Glutamatergic neuron (in vitro differentiated cells): ENCODE data around the gene MCHR1. TPM values are rescaled to one million over a fixed set of nuclear protein-coding genes. Genes with fewer than 3 reads are reported as not detected.
A peak's percentile ranks its signal among the peaks of the same experiment; 100 is the strongest.
"Not testable (repeated sequence)": the region's sequence is repeated elsewhere in the genome, so short reads cannot be mapped to it uniquely, and the experiment has no call there.

Source experiments
- DNase-seq: peaks from one replicate; pipeline ENCODE4 v3.0.0; 2022
- H3K27ac Mint-ChIP-seq: one replicate; pipeline ENCODE4 v1.8.0; 2020; ENCODE audit warnings: mild to moderate bottlenecking, mixed read lengths, inconsistent platforms; ENCODE audit not compliant: unreplicated experiment
- H3K27me3 Mint-ChIP-seq: one replicate; pipeline ENCODE4 v1.8.0; 2020; ENCODE audit warnings: mild to moderate bottlenecking, moderate library complexity, mixed read lengths, inconsistent platforms; ENCODE audit not compliant: unreplicated experiment
- H3K36me3 Mint-ChIP-seq: one replicate; pipeline ENCODE4 v1.8.0; 2020; ENCODE audit warnings: mild to moderate bottlenecking, mixed read lengths, inconsistent platforms; ENCODE audit not compliant: unreplicated experiment
- H3K4me1 Mint-ChIP-seq: one replicate; pipeline ENCODE4 v1.8.0; 2020; ENCODE audit warnings: mild to moderate bottlenecking, low read depth, mixed read lengths, inconsistent platforms; ENCODE audit not compliant: unreplicated experiment
- H3K4me3 Mint-ChIP-seq: one replicate; pipeline ENCODE4 v1.8.0; 2020; ENCODE audit warnings: mild to moderate bottlenecking, mixed read lengths, inconsistent platforms; ENCODE audit not compliant: unreplicated experiment
- H3K9me3 Mint-ChIP-seq: one replicate; pipeline ENCODE4 v1.8.0; 2020; ENCODE audit warnings: mild to moderate bottlenecking, moderate library complexity, mixed read lengths, inconsistent platforms; ENCODE audit not compliant: unreplicated experiment
- total RNA-seq: library from RNA; stranded (reverse); fragmentation: NEBNext Ultra II Directional; extraction: Animal tissue kit (Norgen Biotek cat#: 25700); gene quantifications from one replicate; pipeline ENCODE4 v1.2.1, GENCODE V29; 2021; ENCODE audit not compliant: unreplicated experiment
- TF ChIP-seq, protein P1 (sequence below): fragments of 200-600 bp; sonication (generic); IDR thresholded peaks from one replicate; pipeline ENCODE4 v1.5.0; 2021; ENCODE audit not compliant: partially characterized antibody, unreplicated experiment

Gene MCHR1
- total RNA-seq, 1 donor from 2014 or later: 1.7 TPM

GRCh38 chr22:40674274-40674673 is 5.0 kb upstream of the MCHR1 start:
- Mint-ChIP-seq H3K9me3 (peaks cover 3% of the 10 kb centered on the region), H3K4me3 (no peak overlapping the region), H3K36me3 (no peaks in the 10 kb centered on the region), H3K27me3 (no peaks in the 10 kb centered on the region), H3K4me1 (peaks cover 5% of the 10 kb centered on the region), H3K27ac (no peak overlapping the region)
- TF ChIP-seq, protein P1, sequence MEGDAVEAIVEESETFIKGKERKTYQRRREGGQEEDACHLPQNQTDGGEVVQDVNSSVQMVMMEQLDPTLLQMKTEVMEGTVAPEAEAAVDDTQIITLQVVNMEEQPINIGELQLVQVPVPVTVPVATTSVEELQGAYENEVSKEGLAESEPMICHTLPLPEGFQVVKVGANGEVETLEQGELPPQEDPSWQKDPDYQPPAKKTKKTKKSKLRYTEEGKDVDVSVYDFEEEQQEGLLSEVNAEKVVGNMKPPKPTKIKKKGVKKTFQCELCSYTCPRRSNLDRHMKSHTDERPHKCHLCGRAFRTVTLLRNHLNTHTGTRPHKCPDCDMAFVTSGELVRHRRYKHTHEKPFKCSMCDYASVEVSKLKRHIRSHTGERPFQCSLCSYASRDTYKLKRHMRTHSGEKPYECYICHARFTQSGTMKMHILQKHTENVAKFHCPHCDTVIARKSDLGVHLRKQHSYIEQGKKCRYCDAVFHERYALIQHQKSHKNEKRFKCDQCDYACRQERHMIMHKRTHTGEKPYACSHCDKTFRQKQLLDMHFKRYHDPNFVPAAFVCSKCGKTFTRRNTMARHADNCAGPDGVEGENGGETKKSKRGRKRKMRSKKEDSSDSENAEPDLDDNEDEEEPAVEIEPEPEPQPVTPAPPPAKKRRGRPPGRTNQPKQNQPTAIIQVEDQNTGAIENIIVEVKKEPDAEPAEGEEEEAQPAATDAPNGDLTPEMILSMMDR: no peak
- DNase-seq: no peak

DNA sequence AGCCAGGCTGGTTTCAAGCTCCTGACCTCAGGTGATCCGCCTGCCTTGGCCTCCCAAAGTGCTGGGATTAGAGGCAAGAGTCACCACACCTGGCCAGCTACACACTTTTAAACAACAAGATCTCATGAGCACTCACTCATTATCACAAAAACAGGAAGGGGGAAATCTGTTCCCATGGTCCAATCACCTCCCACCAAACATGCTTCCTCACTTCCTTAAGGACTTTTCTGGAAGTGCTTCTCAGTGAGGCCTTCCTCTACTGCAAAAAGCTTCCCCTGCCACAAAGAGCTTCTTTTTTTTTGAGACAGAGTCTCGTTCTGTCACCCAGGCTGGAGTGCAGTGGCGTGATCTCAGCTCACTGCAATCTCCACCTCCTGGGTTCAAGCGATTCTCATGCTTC is 3.1 kb upstream of the MCHR1 start:
- not testable (repeated sequence) for H3K36me3 Mint-ChIP-seq, H3K27me3 Mint-ChIP-seq, H3K27ac Mint-ChIP-seq, H3K4me3 Mint-ChIP-seq, DNase-seq, H3K9me3 Mint-ChIP-seq
- peaks cover 17% of the 10 kb centered on the region for H3K4me1 Mint-ChIP-seq

- Mint-ChIP-seq H3K9me3 (peaks cover 1% of the 10 kb centered on the region), H3K4me1 (peaks cover 17% of the 10 kb centered on the region), H3K36me3 (no peaks in the 10 kb centered on the region), H3K27me3 (no peaks in the 10 kb centered on the region), H3K27ac (no peak overlapping the region), H3K4me3 (no peak overlapping the region)
- no peak for DNase-seq
- TF ChIP-seq, protein P1: no peak
Measured at GRCh38 chr22:40676644-40677043, 2.6 kb upstream of the MCHR1 start.

DNA sequence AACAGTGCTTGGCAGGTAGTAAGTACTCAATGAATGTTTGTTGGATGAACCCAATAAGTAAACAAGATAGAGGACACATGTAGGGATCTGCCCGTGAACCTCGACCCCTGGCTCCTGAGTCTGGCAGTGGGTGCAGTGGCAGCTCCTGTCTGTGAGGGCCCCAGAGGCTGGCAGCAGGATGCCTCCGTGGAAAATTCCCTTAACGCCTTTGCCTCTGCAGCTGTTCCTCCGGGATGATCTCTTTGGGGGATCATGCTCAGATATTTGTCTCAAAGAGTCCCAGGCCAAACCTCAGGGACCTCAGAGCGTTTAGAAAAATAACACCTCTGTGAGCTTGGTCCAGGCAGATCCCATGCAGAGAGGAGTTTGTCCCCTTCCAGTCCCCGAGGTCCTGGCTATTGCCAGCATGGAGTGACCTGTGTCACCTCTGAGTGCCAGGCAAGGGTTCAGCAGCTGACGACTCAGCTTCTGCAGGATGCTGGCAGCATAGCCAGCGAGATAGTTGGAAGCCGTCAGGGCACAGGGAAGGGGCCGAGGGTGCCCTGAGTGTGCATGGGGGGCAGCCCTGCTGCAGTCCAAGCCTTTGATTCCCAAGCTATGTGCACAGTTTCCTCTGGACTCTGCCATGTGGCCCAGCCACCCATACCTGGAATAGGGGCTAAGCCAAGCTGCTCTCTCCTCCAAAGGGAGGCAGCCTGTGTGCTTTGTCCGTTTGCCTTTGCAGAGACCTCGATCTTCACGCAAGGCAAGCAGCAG is 613 bp upstream of the MCHR1 start:
- TF ChIP-seq, protein P1: no peak
- no peaks in the 10 kb centered on the region for H3K27me3 Mint-ChIP-seq
- H3K36me3 Mint-ChIP-seq: no peaks in the 10 kb centered on the region
- peaks cover 20% of the 10 kb centered on the region for H3K4me1 Mint-ChIP-seq
- DNase-seq: no peak
- H3K4me3 Mint-ChIP-seq: no peak overlapping the region
- peaks cover 1% of the 10 kb centered on the region for H3K9me3 Mint-ChIP-seq
- no peak overlapping the region for H3K27ac Mint-ChIP-seq

- no peaks in the 10 kb centered on the region for H3K36me3 Mint-ChIP-seq
- H3K4me3 Mint-ChIP-seq: peak overlapping the region; percentile 50
- peaks cover 18% of the 10 kb centered on the region for H3K4me1 Mint-ChIP-seq
- peaks cover 1% of the 10 kb centered on the region for H3K9me3 Mint-ChIP-seq
- H3K27me3 Mint-ChIP-seq: no peaks in the 10 kb centered on the region
- peak overlapping the region; percentile 41 for H3K27ac Mint-ChIP-seq
- no peak for DNase-seq
- TF ChIP-seq, protein P1: no peak
Measured at GRCh38 chr22:40679964-40680818, 907 bp downstream of the MCHR1 start.
